GM19193 (cell line): Measurements from ENCODE around the gene CYP4V2.

Source experiments
- POLR2A ChIP-seq: IDR thresholded peaks from 4 replicates; pipeline ENCODE4 v1.6.1; 2011; ENCODE audit not compliant: insufficient read depth, insufficient read length; ENCODE audit errors: extremely low read depth

Gene CYP4V2

DNA sequence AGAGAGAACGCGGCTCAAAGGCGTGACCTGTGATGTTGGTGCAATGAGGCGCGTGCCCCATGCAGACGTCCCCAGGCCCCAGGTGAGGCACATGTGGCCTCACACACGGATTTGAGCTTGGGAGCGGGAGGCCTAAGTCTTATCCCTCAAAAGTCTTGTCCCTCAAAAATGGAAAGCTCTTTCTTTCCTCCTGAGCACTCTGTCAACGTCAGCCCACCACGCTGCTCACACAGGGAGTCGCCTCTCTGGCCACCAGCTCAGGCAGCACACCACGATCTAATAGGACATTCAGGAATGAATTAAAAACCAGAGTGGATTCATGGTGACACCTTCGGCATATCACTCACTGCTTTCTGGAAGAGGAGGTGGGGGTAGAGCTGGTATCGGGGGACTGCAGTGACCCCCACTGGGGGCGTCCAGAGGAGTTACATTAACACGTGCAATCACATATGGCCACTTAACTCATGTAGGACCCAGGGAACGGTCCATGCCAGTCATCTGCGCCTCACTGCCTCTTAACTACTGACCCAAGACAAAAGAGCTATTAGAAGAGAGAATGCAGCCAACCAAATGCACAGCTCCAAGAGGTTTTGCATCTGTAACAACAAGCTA lies 21.9 kb upstream of the CYP4V2 start:
- no peak for TF ChIP-seq POLR2A

DNA sequence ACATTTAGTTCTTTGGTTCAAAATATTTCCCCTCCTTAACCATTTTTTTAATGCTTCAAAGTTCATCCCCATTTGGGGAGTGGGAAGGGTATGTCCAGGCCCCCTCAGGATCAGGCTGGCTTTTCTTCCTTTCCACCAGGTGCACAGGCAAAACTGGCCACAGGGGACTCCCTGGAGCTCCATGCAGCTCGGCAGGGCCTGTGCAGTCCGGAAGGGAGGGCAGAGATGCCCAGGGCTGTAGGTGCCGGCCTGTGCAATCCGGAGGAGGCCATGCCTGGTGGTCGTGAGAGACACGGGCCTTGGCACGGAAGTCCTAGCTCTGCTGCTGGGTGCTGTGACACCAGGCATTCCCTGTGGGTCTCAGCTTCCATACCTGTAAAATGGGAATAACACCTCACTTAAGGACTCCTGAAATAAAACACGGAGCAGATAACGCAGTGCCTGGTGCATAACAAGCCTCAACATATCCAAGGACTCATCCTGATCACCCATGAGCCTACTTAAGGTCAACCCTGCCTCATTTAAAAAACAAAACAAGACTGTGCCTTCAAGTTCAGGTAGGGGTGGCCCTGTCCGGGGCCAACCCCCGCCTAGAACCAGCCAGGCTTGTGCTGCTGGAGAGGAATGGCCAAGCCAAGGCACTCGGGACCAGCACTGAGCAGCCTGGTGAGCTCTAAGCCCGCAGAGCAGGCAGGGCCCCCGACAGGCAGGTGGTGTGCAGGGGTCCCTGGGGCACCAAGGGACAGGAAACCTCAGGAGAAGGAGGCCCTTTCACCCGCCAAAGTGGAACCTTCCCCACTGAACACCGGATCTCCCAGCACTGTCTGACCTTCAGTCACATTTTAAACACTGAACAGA lies 21.2 kb upstream of the CYP4V2 start:
- TF ChIP-seq POLR2A, result no peak

DNA sequence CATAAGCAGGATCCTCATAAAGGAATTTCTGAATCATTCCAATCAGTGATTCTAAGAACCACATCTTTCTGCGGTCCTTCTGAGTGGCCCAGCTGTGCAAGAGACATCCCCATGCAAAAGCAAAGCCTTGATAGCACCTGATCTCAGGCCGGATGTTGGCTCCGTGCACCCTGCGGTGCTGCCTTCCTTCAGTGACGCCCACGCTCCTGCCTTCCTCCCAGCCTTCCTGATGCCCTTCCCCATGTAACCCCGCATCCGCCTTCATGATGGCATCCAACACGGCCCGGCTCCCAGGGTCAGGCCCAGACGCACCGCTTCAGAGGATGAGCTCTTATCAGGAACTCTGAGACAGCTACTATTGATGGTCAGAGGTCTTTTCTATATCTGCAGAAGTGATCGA lies 20.4 kb upstream of the CYP4V2 start:
- TF ChIP-seq POLR2A, result no peak

DNA sequence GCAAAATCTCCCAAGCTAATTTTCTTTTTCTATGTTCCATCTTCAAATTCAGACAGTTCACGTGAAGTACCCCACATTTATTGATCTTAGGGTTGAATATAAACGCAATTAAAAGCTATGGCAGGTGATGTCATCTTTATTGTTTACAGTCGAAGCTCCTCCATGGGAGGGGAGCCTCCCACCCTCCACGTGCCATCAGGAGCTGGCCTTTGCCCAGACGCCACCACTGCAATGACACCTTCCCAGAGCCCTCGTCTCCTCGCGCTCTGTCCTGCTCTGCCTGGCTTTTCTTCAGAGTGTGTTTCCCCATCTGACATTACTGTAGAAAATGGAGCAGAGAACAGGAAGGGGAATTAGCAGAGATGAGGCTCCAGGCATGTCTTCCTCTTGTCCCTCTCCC lies 18.8 kb upstream of the CYP4V2 start:
- TF ChIP-seq POLR2A, result no peak

DNA sequence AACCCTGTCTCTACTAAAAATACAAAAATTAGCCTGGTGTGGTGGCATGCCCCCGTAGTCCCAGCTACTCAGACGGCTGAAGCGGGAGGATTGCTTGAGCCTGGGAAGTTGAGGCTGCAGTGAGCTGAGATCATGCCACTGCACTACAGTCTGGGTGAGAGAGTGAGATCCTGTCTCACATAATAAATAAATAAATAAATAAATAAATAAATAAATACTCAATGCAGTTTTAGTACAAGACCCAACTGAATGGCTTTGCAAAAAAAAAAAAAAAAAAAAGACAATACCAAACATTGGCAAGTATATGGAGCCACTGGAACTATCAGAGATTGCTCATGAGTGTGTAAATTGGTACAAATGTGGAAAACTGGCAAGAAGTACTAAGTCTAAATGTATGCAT lies 3.3 kb upstream of the CYP4V2 start:
- TF ChIP-seq POLR2A, result no peak

DNA sequence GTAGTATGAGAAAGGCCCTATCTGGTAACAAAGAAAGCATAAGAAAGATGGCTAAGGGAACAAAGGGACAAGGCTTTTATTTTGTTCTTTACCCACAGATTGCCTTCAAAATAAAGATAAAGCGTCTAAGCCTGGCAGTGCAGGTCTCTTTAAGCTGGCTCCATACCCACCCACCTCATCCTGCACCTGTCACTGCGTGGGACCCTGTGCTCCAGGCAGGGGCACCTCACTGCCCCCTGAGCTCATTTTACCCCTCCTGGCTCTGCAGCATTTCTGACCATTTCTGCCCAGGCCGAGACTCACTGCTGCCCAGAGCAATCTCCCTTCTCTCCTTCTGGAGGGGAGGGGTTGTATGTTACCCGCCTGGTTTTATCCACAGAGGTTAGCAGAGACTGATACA lies 1.7 kb upstream of the CYP4V2 start:
- TF ChIP-seq POLR2A, result no peak

DNA sequence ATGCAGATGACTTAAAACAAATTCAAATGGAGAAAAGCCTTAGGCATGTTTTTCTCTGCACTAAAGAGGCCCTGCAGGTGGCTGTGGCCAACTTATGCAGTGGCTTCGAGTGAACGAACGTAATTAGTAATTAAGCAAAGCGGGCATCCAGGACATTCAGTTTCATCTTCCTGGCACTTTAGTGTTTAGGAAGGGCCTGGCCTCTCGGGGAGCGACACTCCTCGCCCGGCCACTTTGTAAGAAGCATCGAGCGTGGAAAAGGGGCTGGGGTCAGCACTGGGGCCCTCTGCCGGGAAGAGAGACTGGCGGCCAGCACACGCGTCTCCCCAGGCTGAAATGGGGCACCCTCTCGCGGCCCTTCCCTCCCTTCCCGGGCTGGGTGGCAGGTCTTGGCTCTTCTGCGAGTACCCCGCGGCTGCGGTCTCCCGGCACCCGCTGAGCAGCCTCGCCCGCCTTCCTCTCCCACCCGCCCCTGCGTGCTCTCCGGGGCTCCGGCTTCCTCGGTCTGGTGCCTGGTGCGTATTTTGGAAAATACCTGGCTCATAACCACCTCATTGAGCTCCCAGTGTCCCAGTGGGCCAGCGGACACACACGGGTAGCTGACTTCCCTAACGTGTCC lies 677 bp upstream of the CYP4V2 start:
- no peak for TF ChIP-seq POLR2A

DNA sequence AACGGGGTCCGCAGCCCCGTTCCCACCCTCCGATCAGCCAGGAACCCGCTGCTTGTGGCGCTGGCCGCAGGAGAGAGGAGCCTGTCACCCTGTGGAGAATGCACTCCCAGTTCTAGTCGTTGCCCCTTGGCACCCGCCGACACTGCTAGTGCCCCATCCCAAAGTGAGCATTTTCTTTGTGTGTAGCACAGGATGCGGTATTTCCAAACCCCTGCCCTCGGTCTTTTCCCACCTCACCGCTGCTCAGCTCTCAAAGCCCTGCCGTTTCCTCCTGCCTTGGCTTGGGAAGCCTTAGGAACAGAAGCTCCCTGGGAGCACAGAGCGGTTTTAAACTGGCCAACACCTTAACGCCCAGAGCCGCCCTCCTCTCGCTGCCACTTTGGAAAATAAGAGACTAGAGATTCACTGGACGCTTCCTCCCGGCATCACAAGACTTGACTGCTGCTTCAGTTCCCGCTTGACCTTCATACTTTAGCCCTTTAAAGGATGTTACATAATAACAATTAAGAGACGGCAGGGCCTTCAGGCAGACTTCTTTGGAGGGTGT lies 772 bp downstream of the CYP4V2 start:
- TF ChIP-seq POLR2A, result no peak

DNA sequence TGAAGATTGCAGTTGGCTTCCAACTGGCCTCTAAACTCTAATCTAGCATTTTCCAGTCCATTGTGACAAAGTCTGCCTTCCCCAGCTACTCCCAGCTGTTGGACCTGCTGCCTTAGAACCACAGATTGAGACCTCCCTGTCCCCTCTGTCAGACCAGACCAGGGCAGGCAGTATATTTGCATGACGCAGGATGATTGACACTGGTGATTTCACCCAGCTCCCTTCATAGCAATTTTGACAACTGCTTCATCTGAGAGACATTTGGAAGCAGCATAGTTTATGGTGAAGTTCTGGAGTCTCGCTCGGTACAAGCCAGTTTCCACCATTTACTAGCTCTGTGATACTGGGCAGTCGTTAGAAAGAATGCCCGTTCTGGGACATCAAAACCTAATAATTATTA lies 2.5 kb downstream of the CYP4V2 start:
- TF ChIP-seq POLR2A, result no peak

DNA sequence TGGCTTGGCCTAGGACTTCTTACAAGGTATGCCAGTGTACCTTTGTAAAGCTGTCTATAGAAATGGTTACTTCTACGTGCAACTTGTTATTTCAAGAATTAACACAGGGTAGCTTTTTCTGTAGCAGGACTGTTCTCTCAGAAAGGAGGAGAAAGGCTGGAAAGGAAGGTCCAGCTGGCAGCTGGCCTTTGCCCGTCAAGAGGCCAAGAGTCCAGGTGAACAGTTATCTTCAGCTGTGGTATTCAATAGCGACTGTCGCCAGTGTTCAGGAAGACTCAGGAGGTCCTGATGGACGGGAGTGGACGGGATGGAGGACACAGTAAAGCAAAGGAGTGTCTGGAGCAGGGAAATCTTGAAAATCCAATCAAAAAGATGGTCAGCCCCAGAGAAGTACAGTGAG lies 4.7 kb downstream of the CYP4V2 start:
- no peak for TF ChIP-seq POLR2A

DNA sequence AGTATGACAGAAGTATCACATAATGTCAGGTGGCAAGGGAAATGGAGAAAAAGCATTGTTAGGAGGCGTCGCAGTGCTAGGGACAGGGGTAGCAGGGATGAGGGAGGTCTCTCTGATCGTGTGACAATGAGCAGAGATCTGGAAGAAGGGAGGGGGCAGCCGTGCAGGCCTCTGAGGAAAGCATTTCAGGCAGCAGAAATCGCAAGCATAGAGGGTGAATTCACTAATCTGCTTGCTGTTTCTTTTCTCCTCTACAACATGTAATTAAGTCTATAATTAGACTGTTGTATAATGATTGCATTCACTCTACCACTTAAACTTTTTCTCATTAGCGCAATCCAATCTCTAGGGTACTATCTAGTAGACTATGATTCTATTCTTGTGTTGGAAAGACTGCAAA lies 9.1 kb downstream of the CYP4V2 start:
- TF ChIP-seq POLR2A, result no peak

DNA sequence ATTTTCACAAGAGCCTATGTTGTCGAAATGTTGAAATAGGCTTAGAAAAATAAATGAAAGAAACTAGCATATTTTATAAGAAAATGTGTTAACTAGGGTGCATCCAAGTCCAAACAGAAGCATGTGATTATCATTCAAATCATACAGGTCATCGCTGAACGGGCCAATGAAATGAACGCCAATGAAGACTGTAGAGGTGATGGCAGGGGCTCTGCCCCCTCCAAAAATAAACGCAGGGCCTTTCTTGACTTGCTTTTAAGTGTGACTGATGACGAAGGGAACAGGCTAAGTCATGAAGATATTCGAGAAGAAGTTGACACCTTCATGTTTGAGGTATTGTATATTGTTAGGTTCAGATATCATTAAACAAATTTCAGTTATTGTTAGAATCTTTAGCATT lies 9.6 kb downstream of the CYP4V2 start:
- no peak for TF ChIP-seq POLR2A

DNA sequence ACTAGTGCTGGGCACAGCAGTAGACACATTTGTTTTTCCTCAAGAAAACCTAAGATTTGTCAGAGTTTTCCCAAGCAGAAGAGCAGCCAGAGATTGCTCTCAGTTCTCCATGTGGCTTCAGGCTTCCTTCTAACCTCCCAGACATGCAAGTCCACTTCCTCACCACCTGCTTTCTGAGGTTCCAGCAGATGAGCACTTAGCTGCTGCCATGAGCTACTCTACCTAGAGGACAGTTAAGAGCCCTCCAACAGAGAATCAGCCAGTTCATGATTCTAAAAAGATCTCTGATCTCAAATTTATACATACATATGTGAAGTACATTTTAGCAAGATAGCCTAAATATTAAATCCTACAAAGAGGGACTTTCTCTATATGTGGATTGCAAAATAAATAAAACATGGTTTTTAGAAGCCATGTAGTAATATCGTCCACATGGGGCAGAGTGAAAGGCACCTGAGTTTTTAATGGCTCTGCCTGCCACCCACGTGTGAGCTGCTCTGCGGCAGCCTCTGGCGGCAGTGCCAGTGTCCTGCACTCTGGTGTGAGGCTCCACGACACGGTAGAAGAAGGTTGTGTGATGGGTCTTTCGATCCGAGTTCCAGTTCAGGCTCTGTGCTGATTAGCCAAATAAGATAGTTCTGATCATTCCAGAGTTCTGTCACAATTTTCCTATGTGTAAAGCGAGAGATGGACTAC lies 10.3 kb downstream of the CYP4V2 start:
- no peak for TF ChIP-seq POLR2A

DNA sequence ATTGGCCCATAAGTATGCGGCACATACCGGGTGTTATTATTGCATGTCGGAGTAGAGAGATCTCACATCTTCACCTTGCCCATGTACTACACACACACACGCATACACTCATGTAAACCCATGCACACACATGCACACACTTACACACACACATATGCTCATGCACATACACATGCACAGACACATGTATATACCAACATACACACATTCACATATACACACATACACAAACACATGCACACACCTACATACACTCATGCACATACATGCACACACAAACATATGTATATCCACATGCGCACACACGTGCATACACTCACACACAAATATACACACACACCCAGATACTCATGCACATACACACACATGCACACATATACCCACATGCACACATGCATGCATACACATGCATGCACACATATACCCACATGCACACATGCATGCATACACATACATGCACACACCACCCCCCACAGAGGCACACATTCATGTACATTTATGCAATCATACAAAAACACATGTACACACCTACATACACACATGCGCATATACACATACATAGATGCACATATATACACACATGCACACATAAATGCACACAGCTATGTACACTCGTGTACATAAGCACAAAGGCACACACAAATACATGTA lies 11.2 kb downstream of the CYP4V2 start:
- TF ChIP-seq POLR2A, result no peak

DNA sequence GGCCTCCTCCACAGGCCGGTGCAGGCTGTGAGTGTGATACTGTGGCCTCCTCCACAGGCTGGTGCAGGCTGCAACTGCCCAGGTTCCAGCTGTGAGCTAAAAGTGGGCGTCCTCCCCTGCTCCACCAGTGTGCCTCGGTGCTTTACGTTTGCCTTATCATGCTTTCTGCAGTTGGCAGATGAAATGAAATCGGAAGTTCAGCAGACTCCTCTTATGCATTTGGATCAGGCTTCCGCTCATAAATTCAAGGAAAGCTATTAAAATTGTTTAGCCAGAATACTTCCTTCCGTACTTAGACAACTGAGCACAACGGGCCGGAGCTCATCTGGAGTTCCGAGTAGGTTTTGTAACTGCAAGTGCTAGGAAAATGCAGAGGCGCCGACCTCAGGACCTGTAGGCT lies 12.0 kb downstream of the CYP4V2 start:
- TF ChIP-seq POLR2A, result no peak
